NCI-H82 treated with DMSO at 0.1 percent for 48 hours (cell line): Measurements from ENCODE around the gene EXD2.
"Not testable (repeated sequence)": the region's sequence is repeated elsewhere in the genome, so short reads cannot be mapped to it uniquely, and the experiment has no call there.

Experiments
- DNase-seq: peaks from one replicate; lab custom pipeline; 2025; ENCODE audit not compliant: unreplicated experiment; lab: John Stamatoyannopoulos, UW

EXD2 gene

GRCh38 chr14:69275331-69275730 is 84.0 kb downstream of the EXD2 start:
- no peak for DNase-seq

- not testable (repeated sequence) for DNase-seq
These were observed 86.1 kb downstream of the EXD2 start for GRCh38 chr14:69277356-69277755.

- DNase-seq, result no peak
These were observed 89.5 kb downstream of the EXD2 start for GRCh38 chr14:69280746-69281291.

DNA sequence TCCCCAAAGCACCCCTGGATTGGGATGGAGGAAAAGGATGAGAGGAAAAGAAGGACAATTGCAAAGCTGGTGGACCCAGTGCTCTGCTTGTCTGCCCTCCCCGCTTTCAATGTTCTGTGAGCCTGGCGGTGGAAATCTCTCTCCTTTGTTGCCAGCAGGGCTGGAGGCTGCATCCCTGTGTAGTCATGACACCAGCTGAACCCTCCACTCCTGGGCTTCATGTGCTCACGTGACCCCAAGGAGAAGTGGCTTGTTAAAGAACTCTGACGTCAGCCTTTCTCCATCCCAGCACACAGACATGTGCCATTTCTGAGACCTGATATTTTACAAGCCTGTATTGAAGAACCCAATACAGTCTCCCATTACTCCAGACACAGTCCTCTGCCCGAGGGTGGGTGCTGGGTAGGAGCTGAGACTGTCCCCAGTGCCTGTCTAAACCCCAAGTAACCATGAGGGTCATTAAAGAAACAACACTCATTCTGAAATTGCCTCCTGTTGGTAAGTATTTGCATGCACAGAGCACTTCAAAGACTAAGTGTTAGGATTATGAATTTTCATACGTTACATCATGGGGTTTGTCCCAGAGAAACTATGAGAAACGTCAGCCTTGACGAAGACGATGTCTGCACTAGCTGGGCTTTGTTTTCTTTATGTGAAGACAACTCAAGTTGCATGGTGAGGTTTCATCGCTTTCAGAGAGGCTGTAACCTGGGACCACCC is 90.3 kb downstream of the EXD2 start:
- DNase-seq, result no peak

DNA sequence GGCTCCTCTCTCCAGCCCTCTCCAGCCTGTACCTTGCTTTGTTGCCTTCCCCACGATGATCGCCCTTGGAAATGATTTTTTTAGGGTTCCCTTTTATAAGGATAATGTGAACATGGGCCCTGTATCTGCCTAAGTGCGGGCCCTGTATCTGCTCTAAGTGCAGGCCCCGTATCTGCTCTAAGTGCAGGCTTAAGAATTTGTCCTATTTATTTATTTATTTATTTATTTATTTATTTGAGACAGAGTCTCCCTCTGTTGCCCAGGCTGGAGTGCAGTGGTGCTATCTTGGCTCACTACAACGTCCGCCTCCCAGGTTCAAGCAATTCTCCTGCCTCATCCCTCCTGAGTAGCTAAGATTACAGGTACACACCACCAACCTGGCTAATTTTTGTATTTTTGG is 91.2 kb downstream of the EXD2 start:
- no peak for DNase-seq

DNA sequence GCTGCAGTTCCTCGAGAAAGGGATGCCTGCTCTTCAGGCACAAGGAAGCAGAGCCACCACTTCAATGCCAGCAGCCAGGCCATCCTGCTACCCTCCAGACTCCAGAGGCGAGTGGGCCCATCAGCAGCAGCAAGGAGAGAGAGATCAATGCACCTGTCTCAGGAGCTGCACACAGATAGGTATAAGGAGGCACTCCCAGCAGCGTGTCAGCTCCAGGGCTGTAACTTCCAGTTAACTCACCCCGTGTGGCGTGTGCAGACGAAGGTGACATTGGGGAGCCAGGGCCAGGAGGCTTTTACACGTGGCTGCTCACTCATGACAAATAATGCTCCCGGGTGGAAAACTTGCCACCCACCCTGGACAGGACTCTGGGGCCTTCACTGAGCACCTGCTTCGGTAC is 92.9 kb downstream of the EXD2 start:
- DNase-seq, result no peak

DNA sequence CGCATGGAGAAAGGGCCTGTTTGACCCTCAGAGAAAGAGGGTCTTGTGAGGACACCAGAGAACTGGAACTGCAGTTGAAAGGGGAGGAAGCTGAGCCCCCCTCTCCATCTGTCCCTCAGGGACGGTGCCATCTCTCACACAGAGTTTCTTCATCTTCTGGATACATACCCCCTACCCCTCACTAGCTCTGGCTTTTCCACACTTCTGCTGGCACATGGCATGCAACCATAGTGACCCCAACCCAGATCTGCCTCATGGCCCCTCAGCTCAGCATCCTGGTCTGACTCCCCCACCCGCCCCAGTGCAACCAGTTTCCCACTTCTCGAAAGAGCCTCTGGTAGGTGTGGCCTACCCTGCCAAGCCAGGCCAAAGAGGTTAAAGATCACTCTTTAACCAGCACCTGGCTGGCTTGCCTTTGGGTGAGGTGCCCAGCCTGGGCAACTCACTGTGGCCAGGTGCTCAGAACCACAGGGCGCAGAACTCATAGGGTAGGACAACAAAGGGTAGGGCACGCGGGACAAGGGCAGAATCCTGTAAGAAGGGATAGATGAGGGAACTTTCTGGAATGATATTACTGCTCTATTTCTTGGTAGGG is 94.5 kb downstream of the EXD2 start:
- DNase-seq, result no peak

GRCh38 chr14:69287098-69288010 is 96.1 kb downstream of the EXD2 start:
- no peak for DNase-seq

DNA sequence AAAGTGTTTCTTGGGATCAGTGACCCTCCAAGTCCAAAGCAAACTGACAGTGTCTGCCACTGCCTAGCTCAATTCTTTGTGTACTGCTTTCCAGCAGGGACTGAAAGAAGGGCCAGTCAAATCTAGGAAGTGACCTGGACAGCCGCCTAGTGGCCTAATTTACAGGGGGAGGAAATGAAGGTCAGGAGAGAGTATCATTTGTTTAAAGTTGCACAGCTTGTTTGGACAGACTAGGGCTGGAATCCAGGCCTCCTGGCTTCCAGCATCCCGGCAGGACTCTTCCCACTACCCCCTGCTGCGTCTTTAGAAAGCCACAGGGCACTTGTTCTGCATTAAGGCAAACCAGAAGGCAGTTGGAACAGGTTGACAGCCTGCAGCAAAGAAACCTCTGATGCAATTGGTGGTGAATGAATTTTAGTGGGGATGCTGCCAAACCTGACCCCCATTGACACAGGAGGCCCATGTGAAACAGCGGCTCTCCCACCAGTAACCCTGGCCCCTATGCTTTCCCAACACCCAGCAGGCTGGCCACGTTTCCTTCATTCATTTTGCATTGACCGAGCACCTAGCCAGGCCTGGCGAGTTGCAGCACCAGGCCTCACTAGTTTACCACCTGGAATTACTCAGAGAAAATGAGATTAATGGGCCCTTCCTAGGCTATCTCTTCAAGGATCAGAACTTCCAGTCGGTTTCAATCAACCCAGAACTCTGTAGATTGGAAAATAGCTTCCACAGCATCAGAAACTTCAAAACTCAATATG is 96.9 kb downstream of the EXD2 start:
- no peak for DNase-seq

- DNase-seq, result no peak
These were observed 97.8 kb downstream of the EXD2 start for GRCh38 chr14:69288956-69289705.

DNA sequence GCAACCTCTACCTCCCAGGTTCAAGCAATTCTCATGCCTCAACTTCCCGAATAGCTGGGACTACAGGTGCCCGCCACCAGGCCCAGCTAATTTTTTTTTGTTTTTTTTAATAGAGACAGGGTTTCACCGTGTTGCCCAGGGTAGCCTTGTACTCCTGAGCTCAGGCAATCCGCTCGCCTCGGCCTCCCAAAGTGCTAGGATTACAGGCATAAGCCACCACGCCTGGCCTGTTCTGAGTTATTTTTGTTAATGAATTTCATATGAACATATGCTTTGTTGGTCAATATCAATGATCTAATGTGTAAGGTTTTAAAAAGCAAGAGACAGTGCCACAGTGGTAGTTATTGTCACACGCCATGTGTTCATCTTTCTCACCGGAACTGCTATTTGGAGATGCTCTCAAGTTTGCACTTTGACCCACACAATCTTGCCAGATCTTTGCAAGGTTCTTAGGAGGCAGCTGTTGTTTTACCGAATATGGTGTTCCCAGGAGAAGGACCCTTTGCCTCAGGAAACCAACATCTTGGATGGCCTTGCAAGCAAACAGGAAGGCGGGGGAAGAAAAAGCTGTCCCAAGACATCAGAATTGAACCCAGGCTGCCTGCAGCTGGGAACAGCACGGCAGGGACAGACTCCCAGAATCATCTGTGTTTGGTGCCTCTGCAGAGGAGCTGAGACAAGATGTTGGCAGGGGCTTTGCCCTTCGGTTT is 98.7 kb downstream of the EXD2 start:
- no peak for DNase-seq

DNA sequence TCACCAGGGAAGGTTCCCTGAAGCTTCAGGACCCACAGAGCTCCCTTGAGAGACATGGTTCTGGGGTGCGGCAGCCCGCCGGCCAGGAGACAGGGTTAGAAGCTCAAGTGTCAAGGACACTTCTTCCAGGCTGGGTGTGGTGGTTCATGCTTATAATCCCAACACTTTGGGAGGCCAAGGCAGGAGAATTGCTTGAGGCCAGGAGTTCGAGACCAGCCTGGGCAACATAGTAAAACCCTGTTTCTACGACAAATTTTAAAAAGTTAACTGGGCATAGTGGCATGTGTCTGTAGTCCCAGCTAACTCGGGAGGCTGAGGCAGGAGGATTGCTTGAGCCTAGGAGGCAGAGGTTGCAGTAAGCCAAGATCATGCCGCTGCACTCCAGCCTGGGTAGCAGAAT is 99.6 kb downstream of the EXD2 start:
- not testable (repeated sequence) for DNase-seq

DNA sequence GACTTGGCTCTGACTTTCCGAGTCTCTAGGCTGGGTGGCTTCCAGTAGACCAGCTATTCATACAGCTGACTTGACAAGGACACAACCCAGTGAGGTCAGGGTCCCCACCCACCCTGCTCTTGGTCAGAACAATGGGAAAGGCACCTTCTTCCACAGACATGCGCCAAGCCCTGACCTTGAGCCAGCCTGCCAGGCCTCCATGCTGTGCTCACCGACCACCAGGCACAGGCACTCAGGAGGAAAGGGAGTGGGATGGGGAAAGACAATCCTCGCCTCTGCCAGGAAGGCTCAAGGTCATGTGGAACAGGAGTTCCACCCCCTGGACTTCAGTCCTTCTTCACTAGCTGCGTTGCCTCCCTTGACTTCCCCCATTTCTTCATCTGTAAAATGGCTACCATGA is 100.1 kb downstream of the EXD2 start:
- DNase-seq, result no peak

DNA sequence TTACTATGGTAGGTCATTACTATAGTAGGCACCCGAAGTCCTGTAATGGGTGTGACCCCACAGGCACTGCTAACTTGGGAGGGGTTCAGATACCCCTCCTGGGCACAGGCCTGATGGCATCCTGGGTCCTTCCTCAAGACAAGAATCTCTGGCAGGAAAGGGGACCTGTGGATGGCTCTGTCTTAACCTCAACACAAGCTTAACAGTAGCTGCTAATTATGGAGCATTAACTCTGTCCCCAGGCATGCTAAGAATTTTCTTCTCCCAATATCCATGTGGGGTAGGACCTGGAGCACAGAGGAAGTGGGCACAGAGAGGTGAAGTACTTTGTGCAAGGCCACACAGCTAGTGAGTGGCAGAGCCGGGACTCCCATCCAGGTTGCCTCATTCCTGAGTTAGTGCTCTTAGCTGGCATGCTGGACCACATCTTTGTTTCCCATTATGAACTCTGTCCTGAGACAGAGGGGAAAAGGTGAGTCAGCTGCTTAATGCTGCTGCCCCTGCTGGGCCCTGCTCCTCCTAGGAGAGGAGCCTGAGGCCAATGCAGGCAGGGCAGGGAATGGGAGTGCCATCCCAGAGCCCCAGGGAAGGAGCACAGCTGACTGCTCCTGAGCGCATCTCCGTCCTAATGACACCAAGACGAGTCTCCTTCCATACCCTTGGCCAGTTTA is 100.7 kb downstream of the EXD2 start:
- DNase-seq, result no peak
